NCI-H526 treated with DMSO at 0.1 percent for 48 hours (cell line): ENCODE measurements around the gene CLIP2.
"Not testable (repeated sequence)": the region's sequence is repeated elsewhere in the genome, so short reads cannot be mapped to it uniquely, and the experiment has no call there.

Experiments
- DNase-seq: peaks from one replicate; lab custom pipeline; 2025; lab: John Stamatoyannopoulos, UW

Gene CLIP2

DNA sequence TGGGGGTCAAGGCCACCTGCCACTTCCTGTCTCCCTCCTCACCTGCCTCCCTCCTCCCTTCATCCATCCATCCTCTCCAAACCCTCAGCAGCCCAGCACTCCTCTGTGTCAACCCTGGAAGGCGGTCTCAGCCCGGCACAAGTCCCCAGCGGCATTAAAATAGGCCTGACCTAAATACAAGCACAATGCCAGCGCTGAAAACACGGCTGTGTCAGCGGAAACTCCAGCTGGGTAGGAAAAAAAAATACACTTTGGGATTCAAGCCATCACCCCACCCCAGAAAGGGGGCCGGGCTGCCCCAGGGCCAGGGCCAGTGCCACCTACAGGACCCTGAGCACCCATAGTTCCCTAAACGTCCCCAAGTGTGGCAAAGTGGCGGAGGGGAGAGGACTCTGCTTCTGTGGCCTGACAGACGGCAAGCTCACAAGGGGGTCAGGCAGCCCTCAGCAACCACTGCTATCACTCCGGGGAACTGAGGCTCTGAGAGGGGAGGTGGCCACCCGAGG, 141.8 kb downstream of the CLIP2 start:
- DNase-seq: no peak

DNA sequence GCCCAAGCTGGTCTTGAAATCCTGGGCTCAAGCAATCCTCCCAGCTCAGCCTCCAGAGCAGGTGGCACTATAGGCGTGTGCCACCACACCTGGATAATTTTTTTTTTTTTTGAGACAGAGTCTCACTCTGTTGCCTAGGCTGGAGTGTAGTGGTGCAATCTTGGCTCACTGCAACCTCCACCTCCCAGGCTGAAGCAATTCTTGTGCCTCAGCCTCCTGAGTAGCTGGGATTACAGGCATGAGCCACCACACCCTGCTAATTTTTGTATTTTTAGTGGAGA, 148.0 kb downstream of the CLIP2 start:
- DNase-seq: not testable (repeated sequence)

DNA sequence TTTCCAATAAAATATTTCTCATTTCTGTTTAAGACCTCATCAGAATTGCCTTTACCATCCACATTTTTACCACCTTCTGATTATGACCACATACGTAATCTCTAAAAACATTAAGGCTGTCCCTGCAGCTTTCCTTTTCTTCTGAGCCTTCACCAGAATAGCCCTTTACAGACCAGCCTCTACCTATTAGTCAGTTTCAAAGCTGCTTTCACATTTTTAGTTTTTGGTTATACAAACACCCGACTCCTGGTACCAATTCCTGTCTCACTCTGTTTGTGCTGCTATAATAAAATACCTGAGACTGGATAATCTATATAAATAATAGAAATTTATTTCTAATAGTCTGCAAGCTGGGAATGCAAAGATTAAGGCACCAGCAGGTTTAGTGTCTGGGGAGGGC, 149.1 kb downstream of the CLIP2 start:
- no peak for DNase-seq

DNA sequence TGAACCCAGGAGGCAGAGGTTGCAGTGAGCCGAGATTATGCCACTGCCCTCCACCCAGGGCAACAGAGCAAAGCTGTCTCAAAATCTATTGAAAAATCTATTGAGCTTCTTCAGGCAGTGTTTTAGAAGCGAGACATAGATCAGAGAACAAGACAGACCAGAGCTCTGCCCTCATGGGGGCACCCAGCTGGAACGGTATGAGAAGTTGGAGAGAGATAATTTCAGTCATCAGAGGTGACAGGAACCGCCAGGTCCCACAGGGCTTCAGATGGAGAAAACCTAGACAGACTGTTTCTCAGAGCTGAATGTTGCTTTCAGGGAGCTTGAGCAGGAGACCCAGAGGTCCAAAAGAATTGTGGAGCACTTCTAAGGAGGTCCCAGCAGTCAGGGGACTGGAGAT, 150.3 kb downstream of the CLIP2 start:
- DNase-seq: no peak

DNA sequence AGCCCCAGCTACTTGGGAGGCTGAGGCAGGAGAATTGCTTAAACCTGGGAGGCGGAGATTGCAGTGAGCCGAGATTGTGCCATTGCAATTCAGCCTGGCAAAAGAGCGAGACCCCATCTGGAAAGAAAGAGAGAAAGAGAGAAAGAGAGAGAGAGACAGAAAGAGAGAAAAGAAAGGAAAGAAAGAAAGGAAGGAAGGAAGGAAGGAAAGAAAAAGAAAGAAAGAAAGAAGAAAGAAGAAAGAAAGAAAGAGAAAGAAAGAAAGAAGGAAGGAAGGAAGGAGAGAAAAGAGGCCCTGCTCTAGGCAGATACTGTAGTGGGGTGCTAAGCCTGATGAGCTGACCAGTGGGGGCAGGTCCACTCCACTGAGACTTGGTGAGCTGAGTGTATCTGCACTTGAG, 150.9 kb downstream of the CLIP2 start:
- not testable (repeated sequence) for DNase-seq

DNA sequence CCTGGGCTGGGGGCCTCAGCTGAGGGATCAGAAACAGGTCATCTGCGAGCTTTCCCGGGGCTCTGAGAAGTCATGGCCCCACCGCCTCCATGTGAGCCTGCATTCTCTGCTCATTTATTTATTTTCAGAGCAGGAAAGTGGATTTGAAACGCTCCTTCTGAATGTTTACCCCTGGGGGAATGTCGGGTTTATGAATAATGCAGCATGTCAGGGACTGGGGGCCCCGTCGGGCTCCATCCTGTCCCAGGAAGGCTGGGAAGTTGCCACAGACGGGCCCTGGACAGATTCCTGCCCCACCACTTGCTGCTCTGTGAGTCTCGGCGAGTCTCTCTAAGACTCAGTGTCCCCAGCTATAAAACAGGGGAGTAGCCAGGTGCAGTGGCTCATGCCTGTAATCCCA, 152.6 kb downstream of the CLIP2 start:
- DNase-seq: no peak

DNA sequence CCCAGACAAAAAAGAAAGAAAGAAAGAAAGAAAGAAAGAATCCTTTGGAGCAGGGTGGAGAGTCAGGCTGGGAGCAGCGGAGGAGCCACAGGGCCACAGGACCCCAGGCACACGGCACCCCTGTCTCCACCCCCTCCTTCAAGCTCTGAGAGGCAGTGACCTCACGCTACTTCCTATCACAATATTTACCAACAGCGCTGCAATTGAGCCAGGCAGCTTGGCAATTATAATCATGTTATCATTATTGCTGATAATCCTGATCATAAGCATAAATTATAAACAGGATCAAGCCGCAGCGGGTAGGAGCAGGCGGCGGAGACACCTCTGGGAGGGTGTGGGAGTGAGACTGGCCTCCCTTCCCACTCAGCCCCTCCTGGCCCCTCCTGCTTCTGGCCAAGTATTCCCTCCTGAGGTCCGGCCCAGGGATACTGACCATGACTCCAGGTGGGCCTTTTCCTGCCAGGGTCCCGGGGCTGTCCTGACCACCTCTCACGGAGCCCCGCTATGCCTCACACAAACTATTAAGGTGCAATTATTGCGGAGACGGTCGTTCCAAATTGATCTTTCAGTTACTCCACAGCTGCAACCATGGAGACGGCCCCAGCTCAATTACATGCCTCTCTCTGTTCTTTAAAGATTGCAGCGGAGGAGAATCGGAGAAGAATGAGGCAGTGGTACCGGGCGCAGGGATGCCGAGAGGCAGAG, 154.5 kb downstream of the CLIP2 start:
- DNase-seq: no peak

DNA sequence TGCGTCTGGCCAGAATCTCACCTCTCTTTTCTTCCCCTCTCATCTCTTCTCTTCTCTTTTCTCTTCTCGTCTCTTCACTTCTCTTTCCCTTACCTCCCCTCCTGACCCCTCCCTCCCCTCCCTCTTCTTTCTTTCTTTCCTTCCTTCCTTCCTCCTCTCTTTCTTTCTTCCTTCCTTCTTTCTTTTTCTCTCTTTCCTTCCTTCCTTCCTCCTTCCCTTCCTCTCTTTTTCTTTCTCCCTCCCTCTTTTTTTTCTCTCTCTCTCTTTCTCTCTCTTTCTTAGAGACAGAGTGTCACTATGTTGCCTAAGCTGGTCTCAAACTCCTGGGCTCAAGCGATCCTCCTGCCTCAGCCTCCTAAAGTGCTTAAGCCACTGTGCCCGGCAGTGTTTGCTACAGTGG, 159.9 kb downstream of the CLIP2 start:
- no peak for DNase-seq

DNA sequence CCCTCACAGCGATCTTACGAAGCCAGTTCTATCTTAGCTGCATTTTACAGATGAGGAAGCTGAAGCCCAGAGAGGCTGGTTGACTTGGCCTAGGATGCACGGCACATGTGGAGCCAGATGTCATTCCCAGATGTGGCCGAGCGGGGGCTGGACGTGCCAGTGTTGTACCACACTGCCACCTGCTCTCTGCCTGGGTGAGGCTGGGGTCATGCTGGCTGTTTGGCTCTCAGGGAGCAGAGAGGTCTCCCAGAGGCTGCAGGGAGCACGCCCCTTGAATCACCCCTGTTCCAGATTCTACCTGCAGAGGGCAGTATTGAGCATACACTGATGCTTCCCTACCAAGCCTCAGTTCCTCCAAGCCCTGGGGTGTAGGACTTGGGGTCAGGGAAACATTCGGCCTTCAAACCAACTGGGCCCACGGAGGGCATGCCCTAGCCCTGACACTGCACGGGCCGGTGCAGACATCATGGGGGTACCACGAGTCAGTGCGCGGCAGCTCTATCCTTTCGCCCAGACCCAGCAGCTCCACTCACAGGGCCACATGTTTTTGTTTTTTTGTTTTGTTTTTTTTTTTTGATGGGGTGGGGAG, 160.7 kb downstream of the CLIP2 start:
- no peak for DNase-seq

DNA sequence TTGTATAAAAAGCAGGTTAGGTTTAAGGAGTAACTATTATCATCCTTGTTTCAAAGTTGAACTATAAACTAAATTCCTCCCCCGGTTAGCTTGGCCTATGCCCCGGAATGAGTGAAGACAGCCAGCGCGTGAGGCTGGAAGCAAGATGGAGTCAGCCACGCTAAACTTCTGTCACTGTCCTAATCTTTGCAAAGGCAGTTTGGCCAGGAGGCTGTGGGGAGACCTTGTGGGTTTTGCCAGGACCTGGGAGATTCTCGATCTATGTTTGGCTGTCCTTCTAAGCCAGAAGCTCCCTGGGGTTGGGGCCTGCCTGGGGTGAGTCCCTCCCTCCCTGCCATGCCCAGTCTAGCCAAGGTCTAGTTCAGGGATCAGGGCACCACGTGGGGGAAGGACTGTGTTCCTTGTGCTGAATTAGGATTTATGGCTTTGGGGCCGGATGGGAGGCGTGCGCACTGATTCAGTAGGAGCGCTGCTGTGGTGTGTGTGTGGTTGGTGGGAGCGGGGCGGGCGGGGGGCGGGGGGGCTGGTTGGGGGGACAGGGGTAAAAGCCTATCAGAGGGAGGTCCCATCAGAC, 163.6 kb downstream of the CLIP2 start:
- no peak for DNase-seq

DNA sequence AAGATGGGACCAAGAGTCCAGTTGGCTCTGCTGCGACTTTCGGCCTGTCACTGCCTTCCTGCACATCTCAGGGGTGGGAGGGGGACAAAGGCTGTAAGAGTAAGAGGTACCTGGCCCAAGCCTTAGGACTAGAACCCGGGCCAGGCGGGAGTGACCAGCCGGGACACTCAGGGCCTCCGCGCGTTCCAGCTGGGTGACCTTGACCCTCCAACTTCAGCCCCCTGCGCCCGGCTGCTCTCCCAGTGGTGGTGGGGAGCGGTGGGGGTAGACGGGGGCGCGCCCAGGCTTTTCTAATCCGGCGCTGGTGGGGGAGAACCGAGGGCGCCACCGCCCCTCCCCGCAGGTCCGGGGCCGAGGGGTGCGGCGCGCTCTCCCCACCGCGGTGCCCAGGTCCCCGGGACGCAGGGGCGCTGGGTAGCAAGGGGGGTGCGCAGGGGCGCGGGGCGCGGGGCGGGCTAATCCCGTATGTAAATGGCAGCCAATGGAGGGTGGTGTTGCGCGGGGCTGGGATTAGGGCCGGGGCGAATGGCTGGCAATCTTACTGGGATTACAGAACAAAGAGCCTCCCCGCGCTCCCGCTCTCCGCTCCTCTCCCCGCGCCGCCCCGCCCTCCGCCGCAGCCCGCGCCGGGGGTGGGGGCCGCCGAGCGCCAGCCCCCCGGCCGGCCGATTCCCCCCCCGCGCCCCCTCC, 164.3 kb downstream of the CLIP2 start, which contains the start of gene GTF2IRD1:
Gene GTF2IRD1, plus strand, starts transcription at position 585 of the 690 bp plus-strand sequence. CDS start 54,175 bp downstream, outside the sequence.
- DNase-seq: peak; percentile 54

DNA sequence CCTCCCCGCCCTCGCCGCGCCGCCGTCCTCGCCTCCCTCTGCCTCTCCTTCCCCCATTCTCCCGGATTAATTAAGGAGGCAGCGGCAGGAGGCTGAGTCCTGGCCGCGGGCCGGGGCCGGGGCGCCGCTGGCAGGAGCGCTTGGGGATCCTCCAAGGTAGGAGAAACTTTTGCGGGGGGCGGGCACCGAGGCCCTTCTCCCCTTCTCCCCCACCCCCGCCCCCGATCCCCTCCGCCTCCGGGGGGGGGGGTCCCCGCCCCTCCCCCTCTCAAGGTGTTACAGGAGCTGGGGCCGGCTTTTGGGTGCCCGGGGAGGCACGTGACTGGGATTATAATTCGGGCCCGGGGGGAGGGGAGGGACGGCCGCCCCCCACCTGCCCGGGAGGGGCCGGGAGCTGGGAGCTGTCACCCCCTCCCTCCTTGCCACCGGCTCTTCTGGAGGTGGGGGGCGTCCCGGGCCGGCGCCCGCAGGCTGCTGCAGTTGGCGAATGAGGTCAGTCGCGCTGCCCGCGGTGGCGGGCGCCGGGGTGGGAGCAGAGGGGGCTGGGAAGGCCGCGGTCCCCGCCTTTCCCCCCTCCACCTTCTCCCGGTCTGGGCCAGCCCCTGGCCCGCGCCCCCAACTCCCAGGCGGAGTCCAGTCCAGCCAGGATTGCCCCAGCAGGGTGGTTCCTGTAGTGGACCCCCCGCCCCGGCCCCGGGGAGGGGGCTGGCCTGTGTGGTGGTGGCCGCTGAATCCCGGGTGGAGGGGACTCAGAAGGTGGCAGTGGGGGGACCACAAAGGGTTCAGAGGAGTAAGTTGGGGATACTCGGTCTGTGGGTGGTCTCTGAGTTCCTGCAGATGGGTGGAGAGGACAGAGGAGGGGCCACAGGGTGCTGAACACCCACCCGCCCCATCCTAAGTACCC, 165.1 kb downstream of the CLIP2 start:
- DNase-seq: no peak

DNA sequence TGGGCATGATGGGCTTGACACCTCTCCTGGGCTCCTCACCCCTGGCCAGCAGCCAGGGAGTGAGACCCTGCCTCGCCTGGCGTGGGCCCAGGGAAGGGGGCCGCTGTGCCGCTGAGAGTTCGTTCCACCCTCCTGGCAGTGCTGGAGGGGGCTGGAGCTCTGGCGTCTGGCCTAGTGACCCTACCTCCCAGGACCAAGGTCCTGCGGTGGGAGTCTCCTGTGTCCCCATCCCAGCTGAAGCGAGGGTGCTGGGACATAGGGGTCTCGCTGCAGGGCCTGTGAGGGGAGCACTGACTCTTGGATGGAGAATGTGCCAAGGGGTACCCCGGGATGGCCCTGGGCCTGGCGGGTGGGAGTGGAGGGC, 165.7 kb downstream of the CLIP2 start:
- DNase-seq: no peak

DNA sequence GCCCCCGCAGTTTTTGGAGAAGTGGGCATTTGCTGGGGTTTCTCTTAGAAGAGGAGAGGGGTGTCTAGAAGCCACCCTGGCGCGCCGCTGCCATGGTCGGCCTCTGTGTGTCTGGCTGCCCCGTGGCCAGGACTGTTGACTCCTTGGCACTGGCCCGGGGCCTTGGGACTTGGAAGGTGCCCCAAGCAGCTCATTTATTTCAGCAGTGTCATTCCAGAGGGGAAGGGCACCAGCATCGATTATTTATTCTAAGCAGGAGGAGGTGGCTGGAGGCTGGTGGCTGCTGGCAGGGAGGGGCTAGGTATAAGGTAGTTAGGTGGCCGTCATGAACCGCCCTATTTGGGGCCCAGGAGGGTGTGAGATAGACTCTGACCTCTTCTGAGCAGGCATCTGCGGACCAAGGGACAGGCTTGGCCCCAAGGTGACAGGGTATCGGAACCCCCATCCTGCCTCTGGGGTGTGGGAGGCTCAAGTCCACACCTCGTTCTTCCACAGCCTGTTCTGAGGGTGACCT, 166.1 kb downstream of the CLIP2 start:
- no peak for DNase-seq
